Measurements from ENCODE around the gene CALML5. TPM values are rescaled to one million over a fixed set of nuclear protein-coding genes. Genes with fewer than 3 reads are reported as not detected.

CALML5 gene
- total and polyA plus RNA-seq, 2 donors (not counting 1 experiment from before 2014, with no cell fraction given), result not detected

GRCh38 chr10:5511885-5512280, 12.5 kb upstream of the CALML5 start:
- H3K4me1 ChIP-seq (ENCODE audit: control insufficient read depth, extremely low read depth, insufficient read depth, low read length), result no peaks in the 10 kb centered on the region
- H3K27ac ChIP-seq (ENCODE audit: insufficient read depth, low read length), result no peak overlapping the region
- no peak overlapping the region for H3K4me3 ChIP-seq (replicated peaks in 1 of 4; ENCODE audit: control extremely low read depth in 1 of 4, insufficient read depth in 1 of 4, low read depth in 3 of 4, low read length in 4 of 4)
- no peaks in the 10 kb centered on the region for H3K79me2 ChIP-seq (ENCODE audit: control insufficient read depth, insufficient read depth, low read length)
- H3K36me3 ChIP-seq (ENCODE audit: control insufficient read depth, insufficient read depth, low read length), result no peaks in the 10 kb centered on the region
- H3K9me3 ChIP-seq (ENCODE audit: control insufficient read depth, insufficient read depth, low read depth, low read length), result no peaks in the 10 kb centered on the region
- H3K27me3 ChIP-seq (ENCODE audit: control insufficient read depth, insufficient read depth, low read length), result peaks cover 15% of the 10 kb centered on the region
- no peak overlapping the region for H3K9ac ChIP-seq (ENCODE audit: insufficient read depth, low read length)
- H2AFZ ChIP-seq (ENCODE audit: low read length), result no peak overlapping the region
- TF ChIP-seq EZH2 (IDR thresholded peaks at IDR 0.05; ENCODE audit: low read length, missing control alignments), result no peak
- no peak for TF ChIP-seq CTCF (conservative IDR thresholded peaks at IDR 0.05 in 1 of 2, IDR thresholded peaks at IDR 0.05 in 1 of 2; ENCODE audit: low read depth in 1 of 2, low read length in 2 of 2)
- H4K20me1 ChIP-seq (ENCODE audit: control insufficient read depth, extremely low read depth, insufficient read depth, low read length), result no peaks in the 10 kb centered on the region
- DNase-seq (ENCODE audit: low read depth in 2 of 2), result no peak
- no peak overlapping the region for H3K4me2 ChIP-seq (ENCODE audit: extremely low read depth, insufficient read depth, low read length)

GRCh38 chr10:5511231-5511884, 12.0 kb upstream of the CALML5 start:
- H3K9me3 ChIP-seq (ENCODE audit: control insufficient read depth, insufficient read depth, low read depth, low read length), result no peaks in the 10 kb centered on the region
- TF ChIP-seq EZH2 (IDR thresholded peaks at IDR 0.05; ENCODE audit: low read length, missing control alignments), result no peak
- TF ChIP-seq CTCF (conservative IDR thresholded peaks at IDR 0.05 in 1 of 2, IDR thresholded peaks at IDR 0.05 in 1 of 2; ENCODE audit: low read depth in 1 of 2, low read length in 2 of 2), result no peak
- DNase-seq (ENCODE audit: low read depth in 2 of 2), result no peak
- no peak overlapping the region for H3K4me3 ChIP-seq (replicated peaks in 1 of 4; ENCODE audit: control extremely low read depth in 1 of 4, insufficient read depth in 1 of 4, low read depth in 3 of 4, low read length in 4 of 4)
- H3K27ac ChIP-seq (ENCODE audit: insufficient read depth, low read length), result no peak overlapping the region
- H3K9ac ChIP-seq (ENCODE audit: insufficient read depth, low read length), result no peak overlapping the region
- no peaks in the 10 kb centered on the region for H3K79me2 ChIP-seq (ENCODE audit: control insufficient read depth, insufficient read depth, low read length)
- H3K4me1 ChIP-seq (ENCODE audit: control insufficient read depth, extremely low read depth, insufficient read depth, low read length), result no peaks in the 10 kb centered on the region
- no peak overlapping the region for H3K4me2 ChIP-seq (ENCODE audit: extremely low read depth, insufficient read depth, low read length)
- H3K27me3 ChIP-seq (ENCODE audit: control insufficient read depth, insufficient read depth, low read length), result peaks cover 10% of the 10 kb centered on the region
- no peaks in the 10 kb centered on the region for H4K20me1 ChIP-seq (ENCODE audit: control insufficient read depth, extremely low read depth, insufficient read depth, low read length)
- no peaks in the 10 kb centered on the region for H3K36me3 ChIP-seq (ENCODE audit: control insufficient read depth, insufficient read depth, low read length)
- H2AFZ ChIP-seq (ENCODE audit: low read length), result no peak overlapping the region

GRCh38 chr10:5510281-5511072, 11.1 kb upstream of the CALML5 start:
- no peaks in the 10 kb centered on the region for H3K36me3 ChIP-seq (ENCODE audit: control insufficient read depth, insufficient read depth, low read length)
- H3K27ac ChIP-seq (ENCODE audit: insufficient read depth, low read length), result no peak overlapping the region
- no peaks in the 10 kb centered on the region for H3K79me2 ChIP-seq (ENCODE audit: control insufficient read depth, insufficient read depth, low read length)
- no peaks in the 10 kb centered on the region for H3K4me1 ChIP-seq (ENCODE audit: control insufficient read depth, extremely low read depth, insufficient read depth, low read length)
- H3K4me2 ChIP-seq (ENCODE audit: extremely low read depth, insufficient read depth, low read length), result no peak overlapping the region
- no peak overlapping the region for H3K9ac ChIP-seq (ENCODE audit: insufficient read depth, low read length)
- TF ChIP-seq CTCF (conservative IDR thresholded peaks at IDR 0.05 in 1 of 2, IDR thresholded peaks at IDR 0.05 in 1 of 2; ENCODE audit: low read depth in 1 of 2, low read length in 2 of 2) (no peak), EZH2 (IDR thresholded peaks at IDR 0.05; ENCODE audit: low read length, missing control alignments) (no peak)
- H3K9me3 ChIP-seq (ENCODE audit: control insufficient read depth, insufficient read depth, low read depth, low read length), result no peaks in the 10 kb centered on the region
- H3K27me3 ChIP-seq (ENCODE audit: control insufficient read depth, insufficient read depth, low read length), result peaks cover 3% of the 10 kb centered on the region
- peak in 1 of 2 donors; percentile 17 for DNase-seq (ENCODE audit: low read depth in 2 of 2)
- no peak overlapping the region for H3K4me3 ChIP-seq (replicated peaks in 1 of 4; ENCODE audit: control extremely low read depth in 1 of 4, insufficient read depth in 1 of 4, low read depth in 3 of 4, low read length in 4 of 4)
- no peaks in the 10 kb centered on the region for H4K20me1 ChIP-seq (ENCODE audit: control insufficient read depth, extremely low read depth, insufficient read depth, low read length)
- H2AFZ ChIP-seq (ENCODE audit: low read length), result no peak overlapping the region
